ENCODE measurements around the gene KDM1B.

Gene KDM1B

GRCh38 chr6:18266523-18266912 lies 111.3 kb downstream of the KDM1B start:
- no peak for TF ChIP-seq CTCF (conservative IDR thresholded peaks at IDR 0.05; ENCODE audit: low read depth, low read length)
- Histone ChIP-seq H3K4me2 (no peak overlapping the region), H2AFZ (ENCODE audit: low read depth) (no peak overlapping the region)

DNA sequence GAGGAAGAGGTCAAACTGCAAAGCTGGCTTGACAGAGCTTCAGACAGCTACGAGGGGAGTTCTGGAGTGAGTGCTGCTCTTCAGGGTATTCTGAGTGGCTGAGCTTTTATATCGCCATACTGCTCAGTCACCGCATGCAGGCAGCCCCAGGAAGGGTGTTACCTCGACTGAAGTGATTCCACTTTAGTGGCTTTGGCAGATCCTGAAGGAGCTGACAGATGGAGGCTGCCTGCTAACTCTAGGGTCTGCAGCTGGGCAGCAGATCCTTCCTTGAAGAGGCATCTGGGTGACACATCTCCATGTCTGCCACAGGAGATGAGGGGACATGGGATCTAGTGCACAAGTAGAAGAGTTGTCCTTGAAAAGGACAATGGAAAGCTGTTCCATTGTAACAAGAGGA lies 112.8 kb downstream of the KDM1B start:
- H3K79me2 ChIP-seq (ENCODE audit: insufficient read depth, low read depth), result peaks cover 9% of the 10 kb centered on the region
- H3K4me3 ChIP-seq (IDR thresholded peaks at IDR 0.05; ENCODE audit: insufficient read depth, low read depth, low read length), result no peak overlapping the region
- H3K27ac ChIP-seq, result no peak overlapping the region
- TF ChIP-seq CTCF (conservative IDR thresholded peaks at IDR 0.05; ENCODE audit: low read depth, low read length), result no peak
- H3K4me1 ChIP-seq (ENCODE audit: low read depth, poor library complexity, severe bottlenecking), result peaks cover 14% of the 10 kb centered on the region
- no peak overlapping the region for H3K9ac ChIP-seq
- H3K4me2 ChIP-seq, result no peak overlapping the region
- no peak overlapping the region for H2AFZ ChIP-seq (ENCODE audit: low read depth)
- no peaks in the 10 kb centered on the region for H3K36me3 ChIP-seq (ENCODE audit: insufficient read depth)
- H3K27me3 ChIP-seq (ENCODE audit: insufficient read depth, low read depth), result no peaks in the 10 kb centered on the region
- H4K20me1 ChIP-seq (ENCODE audit: insufficient read depth), result no peaks in the 10 kb centered on the region

More at GRCh38 chr6:18266523-18266912, 111.3 kb downstream of the KDM1B start:
- Histone ChIP-seq H4K20me1 (ENCODE audit: insufficient read depth) (no peaks in the 10 kb centered on the region), H3K79me2 (ENCODE audit: insufficient read depth, low read depth) (peaks cover 24% of the 10 kb centered on the region), H3K9ac (no peak overlapping the region), H3K27me3 (ENCODE audit: insufficient read depth, low read depth) (no peaks in the 10 kb centered on the region), H3K27ac (no peak overlapping the region), H3K4me1 (ENCODE audit: low read depth, poor library complexity, severe bottlenecking) (peaks cover 30% of the 10 kb centered on the region), H3K4me3 (IDR thresholded peaks at IDR 0.05; ENCODE audit: insufficient read depth, low read depth, low read length) (no peak overlapping the region), H3K36me3 (ENCODE audit: insufficient read depth) (no peaks in the 10 kb centered on the region; the same call in 1 of the 2 replicates)

DNA sequence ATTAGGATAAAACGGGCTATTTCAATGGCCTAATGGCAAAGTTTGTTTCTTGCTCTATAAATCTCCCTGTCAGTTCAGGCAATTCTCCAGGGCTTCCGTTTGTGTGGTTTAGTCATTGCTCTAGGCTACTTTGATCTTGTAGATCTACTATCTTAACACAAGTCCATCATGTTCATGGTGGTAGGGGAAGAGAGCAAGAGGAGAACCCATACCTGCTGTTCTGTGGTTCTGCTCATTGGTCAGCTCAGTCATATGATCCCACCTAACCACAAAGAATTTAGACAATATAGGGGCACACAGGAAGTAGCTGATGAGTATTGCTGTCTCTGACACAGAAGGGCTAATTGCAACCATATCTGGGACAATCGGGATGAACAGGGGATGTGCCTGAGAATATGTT lies 114.0 kb downstream of the KDM1B start:
- no peaks in the 10 kb centered on the region for H3K79me2 ChIP-seq (ENCODE audit: insufficient read depth, low read depth)
- H3K4me3 ChIP-seq (IDR thresholded peaks at IDR 0.05; ENCODE audit: insufficient read depth, low read depth, low read length), result no peak overlapping the region
- no peak overlapping the region for H3K4me2 ChIP-seq
- H3K27me3 ChIP-seq (ENCODE audit: insufficient read depth, low read depth), result no peaks in the 10 kb centered on the region
- H3K9ac ChIP-seq, result no peak overlapping the region
- TF ChIP-seq CTCF (conservative IDR thresholded peaks at IDR 0.05; ENCODE audit: low read depth, low read length), result no peak
- no peaks in the 10 kb centered on the region for H3K36me3 ChIP-seq (ENCODE audit: insufficient read depth)
- H3K4me1 ChIP-seq (ENCODE audit: low read depth, poor library complexity, severe bottlenecking), result peaks cover 10% of the 10 kb centered on the region
- no peak overlapping the region for H3K27ac ChIP-seq
- H4K20me1 ChIP-seq (ENCODE audit: insufficient read depth), result no peaks in the 10 kb centered on the region
- H2AFZ ChIP-seq (ENCODE audit: low read depth), result no peak overlapping the region

GRCh38 chr6:18269717-18270116 lies 114.5 kb downstream of the KDM1B start:
- no peak overlapping the region for H3K4me2 ChIP-seq
- TF ChIP-seq CTCF (conservative IDR thresholded peaks at IDR 0.05; ENCODE audit: low read depth, low read length), result no peak

More at GRCh38 chr6:18269717-18270116, 114.5 kb downstream of the KDM1B start:
- H2AFZ ChIP-seq (ENCODE audit: low read depth), result no peak overlapping the region
- no peak overlapping the region for H3K4me3 ChIP-seq (IDR thresholded peaks at IDR 0.05; ENCODE audit: insufficient read depth, low read depth, low read length)
- H3K36me3 ChIP-seq (ENCODE audit: insufficient read depth), result no peaks in the 10 kb centered on the region
- peaks cover 10% of the 10 kb centered on the region for H3K4me1 ChIP-seq (ENCODE audit: low read depth, poor library complexity, severe bottlenecking)
- H4K20me1 ChIP-seq (ENCODE audit: insufficient read depth), result no peaks in the 10 kb centered on the region
- H3K27me3 ChIP-seq (ENCODE audit: insufficient read depth, low read depth), result no peaks in the 10 kb centered on the region
- no peak overlapping the region for H3K27ac ChIP-seq
- no peak overlapping the region for H3K9ac ChIP-seq
- no peaks in the 10 kb centered on the region for H3K79me2 ChIP-seq (ENCODE audit: insufficient read depth, low read depth)

Measured in KMS-11 (cell line).